ENCODE measurements around the gene APCDD1. TPM values are rescaled to one million over a fixed set of nuclear protein-coding genes. Genes with fewer than 3 reads are reported as not detected.
"Not testable (repeated sequence)": the region's sequence is repeated elsewhere in the genome, so short reads cannot be mapped to it uniquely, and the experiment has no call there.

The APCDD1 gene
- polyA plus RNA-seq, 3 donors = 28.9 to 400 (median 45.9) TPM

DNA sequence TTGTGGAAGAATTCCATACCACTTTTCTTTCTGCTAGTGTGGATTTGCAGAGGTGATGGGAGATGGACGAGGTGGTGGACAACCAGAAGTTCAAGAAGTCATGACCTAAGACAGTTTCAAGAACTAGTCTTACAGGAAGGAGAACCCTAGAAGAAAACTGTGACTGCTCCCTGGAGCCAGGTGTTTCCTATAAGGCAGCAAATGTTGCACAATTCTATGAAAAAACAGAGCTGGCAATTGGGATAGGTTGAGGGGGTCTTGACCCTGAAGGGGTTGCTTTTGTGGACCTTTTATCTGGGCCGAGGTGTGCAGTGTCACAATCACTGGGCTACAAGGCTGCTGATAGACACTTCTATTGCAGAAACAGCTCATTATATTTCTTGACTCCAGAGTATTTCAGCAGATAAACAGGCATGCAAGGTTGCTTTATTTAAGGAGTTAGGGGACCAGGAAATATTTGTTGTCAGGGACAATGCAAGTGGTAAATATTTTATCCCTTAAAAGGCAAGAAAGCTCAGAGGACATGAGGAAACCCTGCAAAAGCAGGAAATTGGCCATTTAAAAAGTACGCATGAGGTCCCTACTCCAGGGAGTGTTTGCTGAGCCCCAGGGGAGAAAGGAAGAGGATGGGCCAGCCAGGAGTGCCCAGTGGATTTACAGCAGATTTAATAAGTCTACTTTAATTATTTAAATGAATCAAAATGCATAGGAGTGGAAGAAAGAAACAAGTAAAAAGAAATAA, 22.9 kb downstream of the APCDD1 start:
- WGBS, 3 donors = 36 to 66% (median 36%) methylated on average over 3 of the region's 3 CpGs
- no peak overlapping the region for H3K27ac ChIP-seq (ENCODE audit: low read depth, low read length)

DNA sequence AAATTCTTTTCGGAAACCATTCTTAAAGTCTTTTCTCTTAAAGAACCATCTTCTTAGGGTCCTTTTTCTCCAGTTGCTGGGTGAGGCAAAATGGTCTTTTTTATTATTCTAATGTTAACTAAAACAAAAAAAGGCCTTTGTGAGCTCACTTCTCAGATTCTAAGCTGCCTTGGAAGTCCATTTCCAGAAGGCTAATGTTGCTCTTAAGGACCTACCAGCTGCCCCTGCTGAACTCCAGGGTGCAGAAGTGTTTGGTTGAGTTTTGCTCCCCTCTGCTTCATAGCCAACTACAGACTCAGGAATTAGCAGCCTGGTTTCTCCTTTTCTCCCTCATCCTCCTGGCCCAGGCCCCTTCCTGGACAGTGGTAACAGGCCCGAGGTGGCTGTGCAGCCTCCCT, 23.4 kb downstream of the APCDD1 start:
- H3K27ac ChIP-seq (ENCODE audit: low read depth, low read length) = no peak overlapping the region

DNA sequence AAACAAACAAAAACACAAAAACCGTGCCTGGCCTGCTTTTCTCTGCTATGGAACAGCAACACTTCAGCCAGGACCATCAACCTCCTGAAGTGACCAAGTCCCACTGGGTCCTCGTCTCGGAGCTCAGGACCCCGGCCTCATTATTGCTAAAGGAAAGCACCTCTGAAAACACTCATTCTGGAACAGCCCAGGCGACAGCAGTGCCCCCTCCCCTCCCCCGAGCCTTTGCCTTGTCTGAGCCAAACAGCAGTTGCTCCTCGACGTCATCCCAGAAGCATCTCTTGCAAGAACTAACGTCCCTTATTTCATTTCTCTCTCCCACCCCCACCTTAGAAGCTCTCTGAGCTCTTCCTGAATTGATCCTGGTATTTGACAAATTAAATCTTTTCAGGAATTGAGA, 27.4 kb downstream of the APCDD1 start:
- H3K27ac ChIP-seq (ENCODE audit: low read depth, low read length) = no peak overlapping the region
- 68 to 78% (median 75%) methylated on average over 9 of the region's 9 CpGs for WGBS, 3 donors

More for the DNA sequence above, 23.4 kb downstream of the APCDD1 start:
- 83 to 94% (median 86%) methylated on average over 2 of the region's 2 CpGs for WGBS, 3 donors

DNA sequence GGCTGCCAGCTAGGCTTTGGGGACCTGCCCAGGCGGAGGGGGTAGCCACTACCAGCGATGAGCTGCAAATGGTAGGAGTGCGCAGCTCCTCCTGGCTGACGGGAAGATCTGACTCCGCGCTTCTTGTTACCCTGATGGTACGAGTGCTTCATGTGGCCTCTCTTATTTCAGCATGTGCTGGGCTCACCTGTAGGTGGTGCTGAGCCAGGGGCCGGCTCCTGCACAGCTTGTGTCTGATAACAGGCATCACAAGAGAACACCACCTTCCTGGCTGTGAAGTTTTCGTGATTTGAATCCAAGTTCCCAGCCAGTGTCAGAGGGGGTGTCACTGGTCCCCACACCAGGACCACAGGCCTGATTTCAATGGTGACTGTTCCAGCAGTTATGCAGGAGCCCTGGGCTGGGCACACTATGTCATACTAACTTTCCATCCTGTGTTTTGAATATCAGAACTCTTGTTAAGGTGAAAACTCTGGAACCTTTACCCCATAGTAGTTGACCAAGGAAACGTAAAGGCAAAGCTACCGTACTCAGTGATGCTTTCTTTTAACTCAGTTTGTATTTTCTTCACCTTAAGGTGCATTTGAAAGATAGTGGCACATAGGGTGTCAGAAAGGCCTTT, 28.0 kb downstream of the APCDD1 start:
- no peak overlapping the region for H3K27ac ChIP-seq (ENCODE audit: low read depth, low read length)
- WGBS, 3 donors = 93% methylated on average over 11 of the region's 11 CpGs

DNA sequence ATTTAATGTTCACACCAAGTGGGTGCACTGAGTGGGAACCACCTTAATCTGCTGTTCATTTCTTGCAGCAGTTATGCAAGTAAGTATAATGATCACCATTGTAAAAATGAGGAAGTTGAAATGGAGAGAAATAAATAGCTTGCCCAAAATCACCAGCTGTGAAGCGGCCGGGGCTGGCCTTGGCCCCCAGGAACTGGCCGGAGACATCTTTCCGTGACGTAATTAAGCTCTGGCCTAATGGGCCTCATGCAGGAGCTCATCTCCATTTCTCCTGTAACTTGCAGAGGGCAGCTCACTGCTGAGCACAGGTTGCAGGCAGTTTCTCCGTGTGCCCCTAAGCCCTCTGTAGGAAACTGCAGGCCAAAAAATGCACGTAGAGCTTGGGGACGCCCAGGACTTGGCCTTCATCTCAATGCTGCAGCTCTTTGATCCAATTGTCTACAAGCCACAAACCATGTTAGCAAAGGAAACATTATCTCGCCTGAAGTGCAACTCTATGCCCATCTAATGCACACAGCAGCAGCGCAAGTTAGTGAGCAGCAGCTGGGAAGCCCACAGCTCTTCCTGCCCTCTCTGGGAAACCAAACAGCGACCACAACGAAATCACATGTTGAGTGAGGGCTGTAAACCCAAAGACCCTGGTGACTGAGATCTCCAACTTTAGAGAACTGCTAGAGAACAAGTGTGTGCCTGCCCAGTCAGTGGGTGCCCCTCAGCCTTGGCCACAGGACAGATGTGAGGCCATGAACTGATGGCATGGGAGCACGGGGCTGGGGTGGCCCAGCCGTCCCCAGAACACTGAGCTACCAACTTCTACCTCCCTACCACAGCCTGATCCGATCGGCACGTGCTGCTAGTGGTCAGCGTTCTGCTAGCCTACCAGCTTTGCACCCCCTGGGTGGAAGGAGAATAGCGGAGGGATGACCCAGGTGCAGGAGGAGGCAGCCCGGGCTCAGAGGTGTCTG, 28.8 kb downstream of the APCDD1 start:
- H3K27ac ChIP-seq (ENCODE audit: low read depth, low read length) = no peak overlapping the region
- WGBS, 3 donors = 67 to 76% (median 69%) methylated on average over 20 of the region's 20 CpGs

DNA sequence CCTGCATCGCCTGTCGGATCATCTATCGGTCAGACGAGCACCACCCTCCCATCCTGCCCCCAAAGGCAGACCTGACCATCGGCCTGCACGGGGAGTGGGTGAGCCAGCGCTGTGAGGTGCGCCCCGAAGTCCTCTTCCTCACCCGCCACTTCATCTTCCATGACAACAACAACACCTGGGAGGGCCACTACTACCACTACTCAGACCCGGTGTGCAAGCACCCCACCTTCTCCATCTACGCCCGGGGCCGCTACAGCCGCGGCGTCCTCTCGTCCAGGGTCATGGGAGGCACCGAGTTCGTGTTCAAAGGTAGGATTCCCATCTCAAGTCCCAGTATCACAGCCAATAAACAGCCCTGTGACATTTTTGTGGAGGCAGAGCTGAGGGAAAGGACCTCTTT, 31.0 kb downstream of the APCDD1 start:
- 96 to 97% (median 96%) methylated on average over 20 of the region's 20 CpGs for WGBS, 3 donors
- H3K27ac ChIP-seq (ENCODE audit: low read depth, low read length) = no peak overlapping the region

DNA sequence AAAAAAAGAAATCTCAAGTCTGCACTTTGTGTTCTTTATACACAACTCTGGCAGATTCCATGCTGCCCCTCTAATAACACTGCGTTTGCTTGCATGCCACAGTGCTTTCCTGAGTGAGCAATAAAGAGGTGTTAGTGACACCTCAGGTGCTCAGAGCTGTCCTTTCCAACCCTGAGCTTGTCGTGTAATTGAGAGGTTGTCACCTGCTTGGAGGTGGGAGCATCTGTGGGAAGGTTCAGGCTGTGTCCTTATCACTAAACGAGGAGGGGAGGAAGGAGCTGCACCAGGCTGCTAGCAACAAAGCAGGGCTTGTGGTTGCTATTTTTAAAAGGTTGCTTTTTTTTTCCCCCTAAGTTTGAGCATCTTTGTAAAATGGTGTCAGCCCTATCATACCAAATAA, 31.9 kb downstream of the APCDD1 start:
- H3K27ac ChIP-seq (ENCODE audit: low read depth, low read length) = no peak overlapping the region
- WGBS, 3 donors = 49 to 62% (median 60%) methylated on average over 3 of the region's 3 CpGs

DNA sequence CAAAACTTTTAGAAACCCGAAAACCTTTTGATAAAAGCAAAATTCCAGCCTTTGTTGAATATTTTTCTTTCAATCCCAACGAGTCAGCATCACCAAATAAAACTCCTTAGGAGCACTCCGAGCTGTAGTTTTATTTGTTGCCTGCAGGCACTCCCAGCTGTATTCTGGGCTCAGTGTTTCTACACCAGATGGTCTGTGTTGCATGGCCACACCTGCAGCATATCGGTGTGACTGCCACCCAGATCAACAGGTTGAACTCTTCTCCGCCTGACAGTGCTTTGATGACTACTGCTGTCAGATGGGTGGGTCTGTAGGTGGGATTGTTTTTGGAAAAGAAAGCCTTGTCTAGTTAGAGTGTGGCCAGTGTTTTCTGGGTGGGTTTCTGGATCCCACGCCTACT, 32.7 kb downstream of the APCDD1 start:
- H3K27ac ChIP-seq (ENCODE audit: low read depth, low read length) = no peak overlapping the region
- 81 to 87% (median 84%) methylated on average over 6 of the region's 6 CpGs for WGBS, 3 donors

DNA sequence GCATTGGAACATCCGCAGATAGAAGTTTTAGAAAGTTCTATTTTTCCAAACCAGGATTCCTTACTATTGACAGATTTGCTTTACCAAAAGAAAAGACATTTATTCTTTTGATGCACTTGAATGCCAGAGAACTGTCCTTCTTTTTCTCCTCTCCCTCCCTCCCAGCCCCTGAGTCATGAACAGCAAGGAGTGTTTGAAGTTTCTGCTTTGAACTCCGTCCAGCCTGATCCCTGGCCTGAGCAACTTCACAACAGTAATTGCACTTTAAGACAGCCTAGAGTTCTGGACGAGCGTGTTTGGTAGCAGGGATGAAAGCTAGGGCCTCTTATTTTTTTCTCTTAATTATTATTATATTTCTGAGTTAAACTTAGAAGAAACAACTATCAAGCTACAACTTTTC, 33.6 kb downstream of the APCDD1 start:
- no peak overlapping the region for H3K27ac ChIP-seq (ENCODE audit: low read depth, low read length)
- WGBS, 3 donors = 68 to 84% (median 71%) methylated on average over 4 of the region's 4 CpGs

DNA sequence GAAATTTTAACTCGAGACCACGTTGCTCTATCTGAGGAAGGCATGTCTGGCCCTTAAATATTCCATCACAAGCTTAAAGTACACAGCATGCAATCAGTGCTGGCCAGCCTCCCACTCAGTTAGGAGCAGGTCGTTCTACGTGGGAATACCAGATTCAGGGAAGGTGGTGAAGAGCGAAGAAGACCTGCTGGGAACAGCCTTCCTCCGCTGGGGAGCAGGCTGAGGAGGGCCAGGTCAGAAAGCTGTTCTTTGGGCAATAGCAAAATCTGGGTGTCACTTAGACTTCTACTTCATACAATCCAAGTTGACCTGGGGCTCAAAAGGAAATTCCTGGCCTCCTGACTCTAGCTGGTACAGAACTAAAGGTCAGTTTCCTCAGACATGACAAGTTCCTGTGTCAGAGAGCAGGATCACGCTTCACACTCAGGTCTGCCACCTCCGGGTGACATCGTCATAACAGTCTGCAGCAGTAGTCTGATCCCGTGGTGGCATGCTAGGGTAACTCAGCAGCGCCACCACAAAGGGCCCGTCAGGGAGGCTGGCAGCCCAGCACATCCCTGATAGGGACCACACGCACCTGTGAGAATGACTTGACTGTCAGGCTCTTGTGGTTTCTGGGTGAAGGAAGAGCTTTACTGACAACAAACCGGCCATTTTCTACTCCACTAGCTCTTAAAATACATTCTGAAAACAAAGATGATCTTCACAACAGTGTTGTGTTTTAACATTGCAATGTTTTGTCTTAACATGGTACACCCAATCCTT, 36.1 kb downstream of the APCDD1 start:
- no peak overlapping the region for H3K27ac ChIP-seq (ENCODE audit: low read depth, low read length)
- 76 to 81% (median 78%) methylated on average over 14 of the region's 14 CpGs for WGBS, 3 donors

DNA sequence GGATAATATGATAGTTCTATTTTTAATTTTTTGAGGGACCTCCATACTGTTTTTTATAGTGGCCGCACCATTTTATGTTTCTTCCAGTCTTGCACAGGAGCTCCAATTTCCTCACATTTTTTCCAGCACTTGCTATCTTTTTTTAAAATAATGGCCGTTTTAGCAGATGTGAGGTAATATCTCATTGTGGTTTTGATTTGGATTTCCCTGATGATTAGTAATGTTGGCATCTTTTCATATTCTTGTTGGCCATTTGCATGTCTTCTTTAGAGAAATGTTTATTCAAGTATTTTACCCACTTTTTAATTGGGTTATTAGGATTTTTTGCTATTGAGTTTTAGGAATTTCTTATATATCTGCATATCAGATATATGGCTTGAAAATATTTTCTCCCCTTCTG, 41.5 kb downstream of the APCDD1 start:
- H3K27ac ChIP-seq (ENCODE audit: low read depth, low read length) = no peak overlapping the region
- 49 to 76% (median 52%) methylated on average over 2 of the region's 2 CpGs for WGBS, 3 donors

DNA sequence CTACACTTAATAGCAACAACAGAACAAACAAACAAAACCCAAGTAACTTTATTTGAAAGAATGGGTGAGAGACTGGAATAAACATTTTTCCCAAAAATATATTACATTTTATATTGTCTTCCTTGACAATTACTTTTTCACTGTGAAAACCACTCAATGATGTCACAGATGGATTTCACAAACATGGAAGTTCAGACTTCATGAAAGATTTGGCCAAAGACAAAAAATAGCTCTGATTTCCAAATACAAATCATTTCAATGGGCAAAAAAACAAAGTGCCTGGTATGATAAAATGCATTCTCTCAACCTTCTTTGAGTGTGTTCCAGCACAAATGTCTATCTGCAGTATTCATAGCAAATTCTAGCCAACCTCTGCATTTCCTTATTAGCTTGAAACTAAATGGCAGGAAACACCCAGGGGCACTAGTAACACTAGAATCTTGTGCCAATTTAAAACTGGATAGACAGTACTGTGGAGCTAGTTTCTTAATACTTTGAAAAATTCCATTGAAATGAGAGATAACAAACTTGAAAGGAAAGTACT, 42.8 kb downstream of the APCDD1 start:
- H3K27ac ChIP-seq (ENCODE audit: low read depth, low read length) = no peak overlapping the region

DNA sequence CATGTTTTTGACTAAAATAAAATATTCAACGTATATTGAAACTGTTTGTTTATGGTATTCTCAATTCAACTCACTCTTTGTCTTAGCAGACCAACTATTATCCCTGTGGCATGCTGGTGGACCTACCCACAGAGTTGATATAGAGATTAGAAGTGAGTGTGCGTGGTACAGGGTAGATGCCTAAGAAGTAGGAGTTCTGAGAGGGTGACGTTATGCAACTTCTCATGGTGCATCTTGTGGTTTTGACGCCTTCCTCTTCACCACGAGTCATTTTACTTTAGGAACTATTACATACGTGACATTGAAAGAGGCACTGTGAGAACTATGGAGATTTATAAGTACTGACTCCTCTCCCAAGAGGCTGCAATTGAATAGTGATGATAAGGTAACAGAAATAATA, 44.8 kb downstream of the APCDD1 start:
- WGBS, 3 donors = 56 to 79% (median 62%) methylated on average over 6 of the region's 6 CpGs
- no peak overlapping the region for H3K27ac ChIP-seq (ENCODE audit: low read depth, low read length)

DNA sequence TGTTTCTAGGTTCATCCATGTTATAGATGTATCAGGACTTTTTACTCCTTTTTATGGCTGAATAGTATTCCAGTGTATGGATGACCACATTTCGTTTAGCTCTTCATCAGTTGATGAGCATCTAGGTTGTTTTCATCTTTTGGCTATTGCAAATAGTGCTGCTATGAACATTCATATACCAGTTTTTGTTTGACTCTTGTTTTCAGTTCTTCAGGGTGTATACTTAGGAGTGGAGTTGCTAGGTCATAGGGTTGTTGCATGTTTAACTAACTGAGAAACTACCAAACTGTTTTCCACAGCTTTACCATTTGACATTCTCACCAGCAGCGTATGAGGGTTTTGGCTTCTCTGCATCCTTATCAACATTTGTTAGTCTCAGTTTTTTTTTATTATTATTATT, 45.6 kb downstream of the APCDD1 start:
- no peak overlapping the region for H3K27ac ChIP-seq (ENCODE audit: low read depth, low read length)
- 45 to 69% (median 68%) methylated on average over 2 of the region's 2 CpGs for WGBS, 3 donors

DNA sequence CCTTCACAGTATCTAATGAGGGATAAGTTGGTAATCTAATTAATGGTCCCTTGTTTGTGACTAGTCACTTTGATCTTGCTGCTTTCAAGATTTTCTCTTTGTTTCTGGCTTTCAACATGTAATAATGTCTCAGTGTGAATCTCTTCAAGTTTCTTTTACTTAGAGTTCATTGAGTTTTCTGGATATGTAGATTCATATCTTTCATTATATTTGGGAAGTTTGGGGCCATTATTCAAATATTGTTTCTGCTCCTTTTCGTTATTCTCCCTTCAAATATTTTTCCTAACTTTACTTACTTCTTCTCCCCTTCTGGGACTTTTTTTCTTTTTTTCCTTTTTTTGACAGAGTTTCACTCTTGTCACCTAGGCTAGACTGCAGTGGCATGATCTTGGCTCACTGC, 50.3 kb downstream of the APCDD1 start:
- 78 to 93% (median 92%) methylated on average over 1 of the region's 1 CpG for WGBS, 3 donors
- no peak overlapping the region for H3K27ac ChIP-seq (ENCODE audit: low read depth, low read length)

DNA sequence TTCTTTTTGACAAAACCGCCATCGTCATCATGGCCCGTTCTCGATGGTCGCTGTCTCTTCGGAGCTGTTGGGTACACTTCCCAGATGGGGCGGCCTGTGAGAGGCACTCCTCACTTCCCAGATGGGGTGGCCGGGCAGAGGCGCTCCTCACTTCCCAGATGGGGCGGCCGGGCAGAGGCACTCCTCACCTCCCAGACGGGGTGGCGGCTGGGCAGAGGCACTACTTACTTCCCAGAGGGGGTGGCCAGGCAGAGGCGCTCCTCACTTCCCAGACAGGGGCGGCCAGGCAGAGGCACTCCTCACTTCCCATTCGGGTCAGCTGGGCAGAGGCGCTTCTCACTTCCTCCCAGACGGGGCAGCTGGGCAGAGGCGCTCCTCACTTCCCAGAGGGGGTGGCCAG, 51.5 kb downstream of the APCDD1 start:
- not testable (repeated sequence) for H3K27ac ChIP-seq (ENCODE audit: low read depth, low read length)
- WGBS, 3 donors = 86 to 92% (median 92%) methylated on average over 17 to 19 of the region's 19 CpGs

DNA sequence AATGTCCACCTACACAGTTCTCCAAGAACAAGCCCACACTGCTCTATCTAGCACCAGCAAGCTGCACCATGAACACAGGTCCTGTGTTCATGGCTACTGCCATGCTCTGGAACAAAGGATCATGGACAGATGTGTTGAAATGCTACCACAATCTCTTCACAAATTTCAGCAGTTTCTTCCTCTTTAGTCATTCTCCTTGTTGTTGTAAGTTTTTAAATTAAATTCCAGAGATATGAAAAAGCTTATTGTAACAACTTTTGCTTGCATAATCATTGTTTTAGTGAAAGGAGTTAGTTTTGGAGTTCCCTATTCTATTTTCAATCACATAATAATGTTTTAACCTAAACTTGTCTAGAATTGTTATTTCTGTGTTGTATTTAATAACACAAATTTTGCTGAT, 54.2 kb downstream of the APCDD1 start:
- H3K27ac ChIP-seq (ENCODE audit: low read depth, low read length) = no peak overlapping the region

DNA sequence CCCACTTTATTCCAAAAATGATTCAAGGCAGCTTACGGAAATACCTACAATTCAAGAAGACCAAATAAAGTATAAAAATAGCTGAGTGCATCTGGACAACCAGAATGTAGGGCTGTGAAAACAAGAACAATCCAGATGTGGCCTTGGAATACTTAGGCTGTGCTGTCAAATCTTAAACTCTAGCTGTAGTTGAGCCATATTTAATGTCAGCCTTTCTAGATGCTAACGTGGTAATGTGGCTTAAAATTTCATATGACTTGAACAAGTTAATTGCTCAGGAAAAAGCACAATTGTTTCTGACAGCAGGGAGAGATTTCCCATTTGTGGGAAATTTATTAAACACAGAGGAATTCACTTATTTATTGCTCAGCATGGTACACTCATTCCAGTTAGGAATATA, 56.8 kb downstream of the APCDD1 start:
- no peak overlapping the region for H3K27ac ChIP-seq (ENCODE audit: low read depth, low read length)
- WGBS, 3 donors = 70 to 88% (median 84%) methylated on average over 2 of the region's 2 CpGs

All from adipose tissue (tissue), 3 donors.